GM19328 (cell line): ENCODE data around the gene MSI2.

Experiments used
- ATAC-seq: cut with Tn5 transposase; IDR thresholded peaks from one replicate; pipeline ENCODE4 v1.9.1; 2021; ENCODE audit warnings: mild to moderate bottlenecking, moderate library complexity; ENCODE audit not compliant: unreplicated experiment

MSI2 gene

DNA sequence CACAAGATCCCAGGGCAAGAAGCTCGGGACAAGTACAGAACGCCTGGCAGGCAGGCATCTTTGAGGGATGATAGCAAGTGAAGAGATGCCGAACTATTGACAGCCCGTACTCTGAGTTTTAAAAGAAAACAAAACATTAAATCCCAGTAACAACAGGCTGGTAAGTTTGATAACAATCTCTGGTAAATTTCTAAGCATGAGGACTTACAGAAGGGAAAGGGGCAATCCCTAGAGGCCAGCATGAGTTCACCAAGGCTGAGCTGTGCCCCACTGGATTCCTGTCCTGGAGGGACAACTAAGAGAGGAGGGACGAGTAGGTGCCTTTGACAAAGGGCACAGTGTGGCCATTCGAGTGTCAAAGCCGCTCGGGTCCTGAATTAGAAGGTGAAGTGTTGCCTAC lies 462.6 kb downstream of the MSI2 start:
- ATAC-seq: no peak

DNA sequence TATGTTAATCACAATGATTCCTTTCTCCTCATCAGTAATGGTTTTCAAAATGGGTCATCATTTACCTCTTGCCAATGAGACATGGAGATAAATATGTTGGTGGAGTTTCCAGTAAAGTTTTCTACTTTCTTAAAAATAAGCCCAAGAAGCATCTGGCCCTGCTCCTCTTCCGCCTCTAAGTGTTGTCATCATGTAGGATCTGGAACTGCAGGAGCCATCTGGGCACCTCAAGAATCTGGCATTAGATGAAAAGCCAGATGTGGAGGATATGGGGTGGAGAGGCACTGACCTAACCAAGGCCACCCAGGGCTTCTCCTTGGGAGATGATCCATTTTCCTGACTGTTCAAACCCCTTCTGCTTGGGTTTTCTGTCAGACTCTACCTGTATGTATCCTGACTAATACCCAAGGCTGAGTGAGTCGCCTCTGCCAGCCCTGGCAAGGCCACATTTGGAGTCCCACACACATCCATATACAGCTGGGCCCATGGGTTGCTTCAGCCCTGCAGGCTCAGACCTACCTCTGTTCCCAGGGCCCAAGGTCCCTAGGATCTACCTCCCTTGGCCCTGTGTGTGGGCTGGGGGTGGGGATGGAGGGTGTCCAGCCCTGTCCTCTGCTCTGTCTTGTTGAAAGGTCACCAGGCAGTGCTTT lies 464.2 kb downstream of the MSI2 start:
- no peak for ATAC-seq

DNA sequence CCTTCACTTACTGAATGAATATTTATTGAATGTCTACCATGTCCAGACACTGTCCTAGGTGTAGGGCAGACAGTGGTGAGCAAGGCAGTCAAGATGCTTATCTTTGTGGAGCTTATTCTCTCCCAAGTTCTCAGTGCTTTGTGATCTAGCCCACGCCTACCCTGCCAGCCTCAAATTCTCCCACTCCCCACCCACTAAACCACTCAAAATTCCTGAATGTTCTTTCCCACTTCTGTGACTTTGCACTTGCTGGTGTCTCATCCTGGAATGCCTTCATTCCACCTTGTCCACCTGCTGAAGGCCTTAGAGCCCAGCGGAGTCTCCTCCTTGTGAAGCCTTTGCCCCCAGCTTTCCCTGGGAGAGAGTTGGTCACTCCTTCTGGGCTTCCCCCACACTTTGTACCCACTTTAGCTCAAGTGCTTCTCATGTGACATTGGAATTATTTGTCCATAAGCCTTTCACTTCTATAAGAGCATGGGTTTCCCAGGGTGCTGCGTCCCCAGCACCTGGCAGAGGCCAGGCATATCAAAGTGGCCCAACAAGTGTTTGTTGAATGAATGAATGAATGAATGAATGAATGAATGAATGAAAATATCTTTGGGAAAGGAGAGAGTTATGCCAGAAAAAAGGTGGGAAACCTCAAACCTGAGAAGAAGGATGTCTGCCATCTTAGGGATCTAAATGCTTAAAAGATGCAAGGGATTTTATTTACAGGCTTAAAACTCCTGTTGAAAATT lies 465.8 kb downstream of the MSI2 start:
- ATAC-seq: no peak

DNA sequence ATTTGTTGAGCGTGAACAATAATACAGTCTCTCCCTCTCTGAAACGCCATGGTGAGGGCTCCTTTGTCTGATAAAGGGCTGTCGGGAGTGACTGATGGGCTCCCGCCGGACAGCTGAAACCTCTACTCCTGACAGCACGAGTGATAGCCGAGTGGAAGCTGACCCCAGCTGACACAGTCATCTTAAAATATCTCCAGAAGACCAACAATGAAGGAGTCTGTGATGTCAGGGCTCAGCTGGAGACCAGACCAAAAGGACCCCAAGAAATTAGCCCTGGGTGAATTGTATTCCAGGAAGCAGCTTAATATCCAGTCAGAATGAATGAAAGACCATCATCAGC lies 466.4 kb downstream of the MSI2 start:
- ATAC-seq: no peak

DNA sequence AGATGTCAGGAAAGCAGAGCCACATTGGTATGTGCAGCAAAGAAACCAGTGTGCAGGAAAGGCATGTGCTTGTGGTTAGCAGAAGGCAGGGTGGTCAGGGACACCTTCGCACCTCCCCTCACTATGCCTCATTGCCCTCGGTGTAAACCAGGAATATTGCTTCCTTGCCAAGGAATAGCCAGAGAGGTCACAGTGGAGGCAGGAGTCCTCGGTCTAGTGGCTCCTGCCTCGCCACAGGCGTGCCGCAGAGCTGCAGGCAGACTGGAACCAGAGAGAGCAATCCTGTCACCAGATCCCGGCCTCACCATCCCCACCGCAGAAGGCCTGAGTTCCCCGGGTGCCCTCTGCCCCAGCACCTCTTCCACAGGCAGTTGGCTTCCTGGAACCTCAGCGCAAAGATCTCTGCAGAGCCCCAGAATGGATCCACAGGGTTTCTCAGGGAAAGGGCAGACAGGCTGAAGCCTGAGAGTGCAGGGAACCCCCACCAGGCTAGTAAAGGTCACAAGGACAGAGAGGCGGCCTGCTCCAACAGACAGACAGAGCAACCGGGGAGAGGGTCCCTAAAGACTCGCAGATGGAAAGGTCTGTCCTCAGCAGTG lies 467.2 kb downstream of the MSI2 start:
- ATAC-seq: no peak

DNA sequence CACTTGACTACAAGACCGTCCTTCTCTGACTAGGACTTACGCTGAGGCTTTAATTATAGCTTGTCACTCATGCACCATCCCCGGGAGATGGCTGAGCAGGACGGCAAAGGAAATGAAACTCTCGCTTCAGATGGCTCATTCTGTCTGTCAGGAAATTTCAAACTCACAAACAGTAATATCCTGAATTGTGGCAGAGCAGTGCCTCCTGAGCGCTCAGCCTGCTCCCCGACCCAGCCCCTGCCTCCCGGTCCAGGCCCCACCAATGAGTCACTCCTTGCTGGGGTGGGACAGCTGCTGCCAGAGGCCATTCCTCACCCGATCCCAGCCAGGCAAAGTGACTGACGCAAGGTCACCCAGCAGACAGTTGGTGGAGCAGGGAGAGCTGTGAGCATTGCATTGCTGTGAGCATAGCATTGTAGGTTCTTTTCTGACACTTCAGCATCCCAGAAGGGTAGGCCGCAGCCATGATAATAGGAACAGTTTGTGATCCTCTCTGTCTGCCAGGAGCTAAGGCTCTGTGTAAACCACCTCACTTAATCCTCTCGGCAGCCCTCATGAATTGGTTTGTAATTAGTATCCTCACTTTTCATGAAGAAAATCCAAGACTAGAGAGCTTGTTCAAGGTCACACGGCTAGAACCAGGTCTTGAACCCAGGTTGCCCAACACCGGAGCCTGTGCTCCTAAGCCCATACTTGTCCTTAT lies 467.9 kb downstream of the MSI2 start:
- no peak for ATAC-seq

DNA sequence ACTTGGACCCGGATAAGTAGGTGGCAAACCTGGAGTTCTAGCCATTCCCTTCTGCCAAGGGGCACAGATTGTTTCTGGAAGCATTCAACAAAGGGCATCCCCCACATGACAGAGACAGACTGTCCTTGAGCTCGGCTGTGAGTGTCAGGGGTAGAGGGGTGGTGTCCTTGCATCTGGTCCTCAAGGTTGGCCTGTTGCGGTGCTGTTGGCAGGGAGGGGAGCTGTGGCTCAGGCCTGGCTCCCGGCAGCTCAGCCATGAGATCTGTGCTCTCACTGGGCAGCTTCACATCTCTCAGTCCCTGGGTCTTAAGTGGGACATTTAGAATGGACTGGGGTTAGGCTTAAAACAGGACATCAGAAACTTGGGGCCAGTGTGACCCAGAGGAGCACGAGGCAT lies 468.4 kb downstream of the MSI2 start:
- no peak for ATAC-seq

DNA sequence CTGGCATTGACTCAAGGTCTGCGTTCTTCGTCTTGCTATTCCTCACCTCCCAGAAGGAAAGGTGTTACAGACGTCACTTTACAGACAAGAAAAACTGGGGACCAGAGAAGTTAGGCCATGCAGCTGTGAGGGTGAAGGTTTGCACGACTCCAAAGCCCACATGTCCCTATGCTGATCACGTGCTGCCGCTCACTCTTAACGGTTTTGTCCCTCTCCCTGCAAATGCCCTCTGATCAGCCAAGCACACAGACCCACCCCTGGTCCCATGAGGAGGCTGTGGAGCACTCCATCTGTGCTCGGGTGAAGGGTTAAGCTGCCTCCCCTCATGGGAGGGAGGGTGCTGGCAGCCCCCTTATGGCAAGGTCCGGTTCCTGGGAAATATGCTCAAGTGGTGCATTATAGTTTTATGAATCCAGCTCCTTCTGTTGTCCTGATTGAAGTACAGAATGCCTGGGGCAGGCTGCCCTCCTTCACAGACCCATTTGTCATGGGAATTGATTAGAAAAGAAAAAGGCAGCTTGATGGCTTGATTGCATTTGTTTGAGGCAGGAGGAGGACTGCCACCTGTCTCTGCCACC lies 470.0 kb downstream of the MSI2 start:
- ATAC-seq: no peak

DNA sequence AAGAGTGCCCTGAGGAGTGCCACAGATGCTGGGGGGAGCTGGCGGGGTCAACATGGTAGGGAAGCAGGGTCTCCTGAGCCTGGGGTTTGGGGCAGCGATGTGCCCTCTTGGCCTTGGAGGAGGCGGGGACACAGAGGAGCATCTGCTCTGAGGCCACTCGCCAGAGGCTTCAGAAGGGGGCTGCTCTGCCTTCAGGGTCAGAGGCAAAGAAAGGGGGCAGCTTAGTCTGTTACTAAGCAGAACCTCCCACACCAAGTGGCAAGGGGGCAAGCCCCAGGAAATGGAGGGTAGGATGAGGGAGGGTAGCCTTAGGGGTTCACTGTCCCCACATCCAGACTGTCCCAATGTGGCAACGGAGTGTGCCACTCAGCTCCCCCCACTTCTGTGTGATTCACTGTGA lies 470.5 kb downstream of the MSI2 start:
- ATAC-seq: no peak

DNA sequence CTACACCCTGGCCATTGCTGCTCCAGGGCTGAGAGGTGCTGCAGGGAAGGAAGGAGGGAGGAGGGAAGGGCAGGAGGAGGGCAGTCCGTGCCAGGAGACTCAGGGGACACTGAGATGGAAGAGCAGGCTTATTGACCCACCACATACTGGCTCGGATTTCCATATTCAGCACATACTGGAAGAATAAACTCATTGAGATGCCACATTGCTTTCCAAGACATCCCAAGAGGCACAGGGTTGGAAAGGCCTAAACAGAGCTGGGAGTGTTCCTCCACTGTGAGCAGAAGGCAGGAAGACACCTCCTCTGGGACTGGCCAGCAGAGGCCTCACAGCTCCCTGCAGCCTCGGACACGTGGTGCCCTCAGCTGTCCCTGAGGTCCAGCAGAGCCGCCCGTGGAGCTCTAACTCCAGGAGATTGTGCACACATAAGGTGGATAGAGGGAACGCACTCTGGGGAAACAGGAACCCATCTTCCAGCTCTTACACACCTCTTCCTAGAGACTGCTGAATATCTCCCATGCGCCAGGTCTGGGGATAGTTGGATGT lies 471.4 kb downstream of the MSI2 start:
- no peak for ATAC-seq

DNA sequence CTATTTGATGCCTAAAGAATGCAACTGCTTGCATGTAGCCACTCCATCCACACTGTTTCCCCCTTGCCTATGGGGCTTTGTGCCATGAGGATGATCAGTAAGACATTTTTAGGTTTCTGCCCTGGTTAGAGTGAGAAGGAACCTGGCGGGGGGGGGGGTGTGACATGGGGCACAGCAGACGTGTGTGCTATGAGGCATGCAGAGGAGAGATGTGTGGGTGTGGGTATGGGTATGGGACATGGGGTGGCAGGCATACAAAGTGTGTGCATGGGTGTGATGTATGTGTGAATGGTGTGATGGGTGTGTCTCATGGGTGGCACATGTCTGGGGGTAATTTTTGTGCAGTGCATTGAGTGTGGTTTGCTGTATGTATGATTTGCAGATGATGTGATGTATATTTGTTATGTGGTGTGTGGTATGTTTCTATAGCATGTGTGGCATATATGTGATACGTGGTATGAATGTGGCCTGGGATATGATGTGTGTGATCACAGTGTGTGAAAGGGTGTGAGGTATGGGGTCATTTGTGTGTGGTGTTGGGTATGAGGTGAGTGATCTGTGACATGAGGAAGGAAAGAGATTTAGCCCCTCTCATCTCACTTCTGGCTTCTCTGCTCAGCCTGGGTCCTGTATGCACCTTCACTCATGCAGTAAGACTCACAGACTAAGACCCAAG lies 473.8 kb downstream of the MSI2 start:
- ATAC-seq: no peak

DNA sequence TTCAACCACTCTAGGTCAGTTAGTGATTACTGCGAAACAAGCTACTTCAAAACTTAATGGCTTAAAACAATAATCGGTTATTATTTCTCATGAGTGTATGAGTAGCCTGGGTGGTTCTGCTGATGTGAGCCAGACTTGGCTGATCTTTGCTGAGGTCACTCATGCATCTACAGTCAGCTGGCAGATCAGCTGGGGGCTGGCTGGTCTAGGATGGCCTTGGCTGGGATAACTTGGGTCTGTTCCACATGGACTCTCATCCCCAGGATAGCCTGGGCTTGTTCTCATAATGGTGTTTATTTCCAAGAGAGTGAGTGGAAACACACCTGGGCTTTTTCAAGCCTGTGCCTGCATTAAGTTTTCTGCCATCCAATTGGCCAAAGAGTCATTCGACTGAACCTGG lies 475.7 kb downstream of the MSI2 start:
- ATAC-seq: no peak

DNA sequence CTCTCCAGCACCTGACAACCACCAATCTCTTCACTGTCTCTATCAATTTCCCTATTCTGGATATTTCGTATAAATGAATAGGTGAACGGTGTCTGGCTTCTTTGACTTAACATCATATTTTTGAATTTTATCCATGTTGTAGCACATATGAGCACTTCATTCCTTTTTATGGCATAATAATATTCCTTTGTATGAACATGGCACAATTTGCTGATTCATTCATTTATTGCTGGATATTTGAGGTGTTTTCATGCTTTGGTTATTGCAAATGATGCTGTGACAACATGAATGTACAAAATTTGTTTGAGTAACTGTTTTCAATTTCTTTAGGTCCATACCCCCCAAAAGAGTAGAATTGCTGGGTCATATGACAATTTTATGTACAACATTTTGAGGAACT lies 476.8 kb downstream of the MSI2 start:
- no peak for ATAC-seq
